Fibroblast of peridontal ligament (primary cell): ENCODE measurements around the gene RNF5.
"Not testable (repeated sequence)": the region's sequence is repeated elsewhere in the genome, so short reads cannot be mapped to it uniquely, and the experiment has no call there.

Experiments used
- DNase-seq: peaks from one replicate; pipeline ENCODE4 v3.0.0-alpha.2; 2010; ENCODE audit errors: extremely low read depth

RNF5 gene

DNA sequence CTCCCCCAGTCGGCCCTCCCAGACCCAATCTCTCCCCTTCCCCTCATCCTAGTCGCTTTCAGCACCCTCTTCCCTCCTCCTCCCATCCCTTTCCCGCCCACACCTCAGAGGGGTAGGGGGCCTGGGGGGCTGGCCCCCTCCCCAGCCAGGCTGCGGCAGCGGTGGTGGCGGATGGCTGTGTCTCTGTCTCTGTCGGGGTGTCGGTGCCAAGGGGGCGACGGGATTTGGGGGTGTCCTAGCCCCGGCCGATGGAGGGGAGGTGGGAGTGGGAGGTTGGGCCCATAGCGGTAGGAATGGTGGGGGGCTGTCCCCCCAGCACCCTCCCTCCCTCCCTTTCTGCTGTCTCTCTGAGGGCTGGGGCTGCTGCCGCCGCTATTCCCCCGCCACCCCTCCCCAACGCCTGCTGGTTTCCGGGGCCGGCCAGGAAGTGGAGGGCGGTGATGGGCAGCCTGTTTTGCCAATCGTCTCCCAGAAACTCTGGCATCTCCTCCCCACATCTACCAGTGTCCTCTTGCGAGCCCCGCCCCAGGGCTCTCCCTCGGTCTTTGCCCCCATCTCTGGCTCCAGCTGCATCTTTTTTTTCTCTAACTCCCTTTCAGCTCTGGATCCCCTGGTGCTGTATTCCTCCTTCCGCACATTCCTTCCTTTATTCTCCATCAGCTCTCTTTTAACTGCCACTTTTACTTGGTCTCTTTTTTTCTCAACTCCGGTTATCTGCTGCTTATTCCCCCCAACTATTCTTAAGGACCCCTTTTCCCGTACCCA, 2.3 kb upstream of the RNF5 start, which contains the start of gene AGPAT1:
Gene AGPAT1 (minus strand): TSS at position 374 of the 765 bp plus-strand sequence. CDS start 4,588 bp downstream, outside the sequence.
- DNase-seq = peak; percentile 97

GRCh38 chr6:32176476-32177182, 1.6 kb upstream of the RNF5 start:
- DNase-seq = peak; percentile 61

DNA sequence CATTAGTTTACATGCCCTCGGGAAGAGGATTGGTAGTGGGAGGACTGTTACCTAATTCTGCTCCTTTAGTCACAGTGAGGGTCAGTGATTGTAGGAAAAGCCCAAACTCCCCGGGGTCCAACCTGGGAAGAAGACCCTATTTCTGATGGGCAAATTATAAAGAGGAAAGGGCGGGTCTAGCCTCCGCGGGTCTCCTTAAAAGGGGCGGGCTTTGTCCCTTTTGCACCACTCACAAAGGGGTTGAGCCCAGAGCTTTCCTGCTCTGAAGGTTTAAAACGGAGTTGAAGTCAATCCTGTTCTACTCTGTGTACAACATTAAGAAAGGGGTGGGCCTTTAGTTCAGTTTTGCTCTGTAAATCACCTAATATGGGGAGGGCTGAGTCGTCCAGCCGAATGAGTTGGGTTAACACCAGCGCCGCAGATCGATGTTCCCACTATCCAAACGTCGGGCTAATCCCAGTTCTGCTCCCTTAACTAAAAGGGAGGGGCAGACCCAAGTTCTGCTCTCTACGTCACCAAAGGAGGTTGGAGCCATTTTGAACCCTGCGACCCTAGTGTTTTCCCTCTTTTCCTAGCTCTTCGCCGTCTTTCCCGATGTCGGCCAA, 920 bp upstream of the RNF5 start:
- DNase-seq = no peak

DNA sequence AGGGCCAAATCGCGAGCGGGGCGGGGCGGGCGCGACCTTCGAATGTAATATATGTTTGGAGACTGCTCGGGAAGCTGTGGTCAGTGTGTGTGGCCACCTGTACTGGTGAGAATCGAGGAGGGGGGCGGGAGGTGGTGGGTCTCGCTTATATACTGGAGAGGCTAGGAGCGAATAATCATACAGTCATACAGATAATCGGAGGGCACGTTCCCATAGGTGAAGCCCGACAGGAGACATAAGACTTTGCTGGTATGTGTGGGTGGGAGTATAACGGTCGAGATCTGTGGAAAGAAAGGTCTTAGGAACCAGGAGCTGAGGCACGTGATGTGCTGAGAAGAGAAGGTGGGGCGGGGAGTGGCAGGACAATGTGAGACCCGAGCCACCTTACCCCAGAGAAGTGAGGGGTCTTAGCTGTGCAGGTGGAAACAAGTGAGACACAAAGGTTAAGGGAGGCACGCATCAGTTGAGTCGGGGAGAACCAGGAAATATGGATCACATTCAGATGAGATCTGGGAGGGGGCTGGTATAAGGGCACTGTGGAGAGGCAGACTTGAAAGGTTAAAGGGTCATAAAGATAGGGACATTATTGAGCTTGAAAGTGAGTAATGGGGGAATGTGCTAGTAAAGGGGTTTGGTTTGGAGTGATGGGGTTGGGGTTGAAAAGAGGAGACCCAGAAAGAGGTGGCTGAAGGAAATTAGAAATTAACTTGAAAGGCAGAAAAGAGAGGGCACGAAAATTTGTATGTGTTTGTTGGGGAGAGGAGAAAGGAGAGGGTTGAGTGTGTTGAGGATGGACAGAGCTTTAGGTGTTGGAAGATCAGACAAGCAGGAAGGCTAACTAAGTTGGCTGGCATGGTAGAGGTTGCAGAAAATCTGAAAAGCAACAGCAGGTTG, 589 bp downstream of the RNF5 start:
- no peak for DNase-seq

DNA sequence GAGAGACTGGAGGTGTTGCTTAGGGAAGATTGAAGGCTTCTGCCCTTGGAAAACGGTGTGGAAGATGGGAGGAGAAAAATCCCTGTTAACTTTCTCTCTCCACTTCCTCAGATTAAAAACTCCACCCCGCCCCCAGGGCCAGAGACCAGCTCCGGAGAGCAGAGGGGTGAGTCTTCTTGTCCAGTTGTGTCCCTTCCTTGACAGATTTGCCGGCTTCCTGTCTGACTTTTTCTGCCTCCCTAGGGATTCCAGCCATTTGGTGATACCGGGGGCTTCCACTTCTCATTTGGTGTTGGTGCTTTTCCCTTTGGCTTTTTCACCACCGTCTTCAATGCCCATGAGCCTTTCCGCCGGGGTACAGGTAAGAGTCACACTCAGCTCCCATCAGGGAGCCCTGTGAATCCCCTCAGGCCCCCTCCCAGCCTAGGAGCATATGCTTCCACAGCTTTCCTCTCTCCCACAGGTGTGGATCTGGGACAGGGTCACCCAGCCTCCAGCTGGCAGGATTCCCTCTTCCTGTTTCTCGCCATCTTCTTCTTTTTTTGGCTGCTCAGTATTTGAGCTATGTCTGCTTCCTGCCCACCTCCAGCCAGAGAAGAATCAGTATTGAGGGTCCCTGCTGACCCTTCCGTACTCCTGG, 1.7 kb downstream of the RNF5 start:
- DNase-seq = no peak

DNA sequence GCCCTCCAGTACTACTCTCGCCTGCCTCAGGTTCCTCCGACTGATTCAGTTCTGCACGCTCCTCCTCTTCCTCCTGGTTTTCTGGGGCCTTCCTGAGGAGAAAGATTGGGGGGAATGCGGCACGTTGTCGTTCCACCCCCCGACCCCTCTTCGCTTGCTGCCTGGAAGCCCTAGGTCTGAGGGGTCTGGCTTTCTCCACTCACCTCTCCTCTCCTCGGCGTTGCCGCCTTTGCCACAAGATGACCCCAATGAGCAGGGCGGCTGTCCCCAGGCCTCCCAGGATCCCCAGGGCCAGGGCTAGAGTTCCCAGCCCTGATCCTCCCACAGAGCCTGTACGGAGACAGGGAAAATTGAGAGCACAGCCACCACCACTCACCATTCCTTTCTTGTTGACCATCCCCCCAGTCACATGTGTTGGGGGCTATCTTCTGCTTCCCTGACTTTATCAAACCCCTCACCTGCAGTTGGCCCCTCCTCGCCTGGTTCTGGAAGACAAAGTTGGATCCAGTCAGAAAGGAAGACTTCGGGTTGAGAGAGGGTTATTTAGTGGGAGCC, 3.0 kb downstream of the RNF5 start:
- no peak for DNase-seq

- no peak for DNase-seq
Observed at GRCh38 chr6:32181915-32182529, 3.8 kb downstream of the RNF5 start.

- no peak for DNase-seq
Observed at GRCh38 chr6:32182555-32182981, 4.4 kb downstream of the RNF5 start.

- DNase-seq = no peak
Observed at GRCh38 chr6:32183030-32183429, 4.8 kb downstream of the RNF5 start.

DNA sequence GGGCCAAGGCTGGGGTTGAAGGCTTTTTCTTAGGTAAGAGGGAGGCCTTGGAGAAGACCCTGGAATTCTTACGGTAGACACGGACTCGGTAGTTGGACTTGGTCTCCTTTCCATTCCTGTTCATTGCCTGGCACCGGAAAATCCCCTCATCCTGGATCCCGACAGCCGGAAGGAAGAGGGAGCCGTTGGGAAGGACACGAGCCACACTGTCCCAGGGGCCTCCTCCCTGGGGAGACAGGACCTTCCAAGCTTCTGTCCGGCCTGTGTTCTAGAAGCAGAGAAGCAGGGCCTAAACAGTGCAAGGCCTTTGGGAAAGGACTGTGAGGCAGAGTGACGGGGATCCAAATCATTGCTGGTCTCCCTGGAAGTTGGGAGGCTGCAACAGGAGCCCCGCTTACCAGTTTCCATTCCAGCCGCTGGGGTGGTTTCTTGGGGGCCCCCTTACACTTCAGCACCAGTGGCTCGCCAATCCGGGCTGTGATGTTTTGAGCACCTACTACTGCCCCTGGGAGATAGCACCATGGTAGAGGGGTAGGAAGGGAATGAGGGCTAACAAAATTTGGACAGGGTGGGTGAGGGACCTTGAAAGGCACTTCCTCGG, 5.4 kb downstream of the RNF5 start:
- no peak for DNase-seq

GRCh38 chr6:32184084-32184640, 6.0 kb downstream of the RNF5 start, which contains the start of gene AGER:
Gene AGER (minus strand): TSS chr6:32184253. CDS start chr6:32184222, 31 bp downstream.
- no peak for DNase-seq

DNA sequence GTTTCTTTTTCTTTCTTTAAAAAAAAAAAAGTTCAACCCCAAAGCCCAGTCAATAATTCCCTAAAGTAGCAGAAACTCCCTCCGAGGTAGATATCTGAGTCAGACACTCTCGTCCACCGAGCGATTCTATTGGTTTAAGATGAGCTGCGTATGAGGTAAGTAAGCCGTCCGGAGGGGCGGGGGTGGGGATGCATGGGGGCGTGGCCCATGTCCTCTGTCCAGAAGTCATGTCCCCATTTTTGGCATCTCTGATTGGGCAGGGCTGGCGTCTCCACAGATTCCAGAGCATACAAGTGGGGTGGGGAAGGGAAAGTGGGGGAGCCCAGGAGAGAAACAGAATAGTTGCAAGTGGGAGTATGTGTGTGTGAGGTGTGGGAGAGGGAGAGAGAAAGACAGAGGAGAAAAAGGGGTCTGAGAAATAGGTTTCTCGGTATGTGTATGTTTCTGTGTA, 7.5 kb downstream of the RNF5 start:
- peak; percentile 87 for DNase-seq

GRCh38 chr6:32186151-32186840, 8.1 kb downstream of the RNF5 start:
- DNase-seq = not testable (repeated sequence)

- DNase-seq = no peak
Observed at GRCh38 chr6:32187009-32187709, 9.0 kb downstream of the RNF5 start.

DNA sequence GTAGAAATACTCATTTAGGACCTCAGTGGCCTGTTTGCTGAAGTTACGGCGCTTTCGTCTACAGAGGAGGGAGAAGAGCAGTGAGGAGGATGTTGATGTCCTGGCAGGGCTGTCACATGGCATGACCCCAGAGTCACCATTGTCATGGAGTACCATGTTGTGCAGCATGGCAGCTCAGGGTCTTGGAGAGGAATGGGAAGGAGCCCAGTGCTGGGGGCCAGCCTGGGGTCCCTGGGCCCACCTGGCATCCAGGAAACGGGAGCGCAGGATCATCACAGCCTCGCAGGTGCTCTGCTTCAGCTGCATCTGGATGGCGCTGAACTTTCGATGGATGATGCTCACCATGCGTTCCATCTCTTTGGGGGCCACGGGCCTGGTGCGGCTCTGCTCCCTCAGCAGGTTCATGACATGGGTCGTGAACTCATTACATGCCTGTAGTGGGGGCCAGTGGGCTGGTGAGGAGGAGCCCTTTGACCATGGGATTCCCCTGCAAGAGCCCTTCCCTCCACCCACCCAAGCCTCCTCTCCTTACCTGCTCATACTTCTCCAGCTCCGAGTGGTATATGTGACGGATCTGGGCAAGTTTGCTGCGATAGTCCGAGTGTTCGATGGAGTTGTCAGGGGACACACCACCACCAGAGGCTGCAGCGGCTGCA, 9.6 kb downstream of the RNF5 start:
- not testable (repeated sequence) for DNase-seq

- DNase-seq = peak; percentile 16
Observed at GRCh38 chr6:32188381-32189068, 10.3 kb downstream of the RNF5 start.
